Right lobe of liver (tissue), 4 donors: ENCODE data around the gene TRMO.

Source experiments
- POLR2A ChIP-seq: fragments of 450-650 bp; IDR thresholded peaks from one replicate; pipeline ENCODE4 v1.6.1; 2017; ENCODE audit warnings: antibody characterized with exemption, mild to moderate bottlenecking
- TF ChIP-seq, protein P1 (sequence below), 4 donors: fragments of 200-600 bp in 3 of 4; fragments of 450-650 bp in 1 of 4; IDR thresholded peaks; one replicate each; pipeline versions ENCODE4 v1.5.1 to v1.8.0; 2016 to 2022; ENCODE audit warnings: antibody characterized with exemption in 4 of 4, mild to moderate bottlenecking in 2 of 4
- donor health status: DM: no; HTN: no; CAD: no.
- donor health status: DM: no; HTN: no; CAD: no.
- donor health status: DM: no; HTN: yes; CAD: no.

DNA sequence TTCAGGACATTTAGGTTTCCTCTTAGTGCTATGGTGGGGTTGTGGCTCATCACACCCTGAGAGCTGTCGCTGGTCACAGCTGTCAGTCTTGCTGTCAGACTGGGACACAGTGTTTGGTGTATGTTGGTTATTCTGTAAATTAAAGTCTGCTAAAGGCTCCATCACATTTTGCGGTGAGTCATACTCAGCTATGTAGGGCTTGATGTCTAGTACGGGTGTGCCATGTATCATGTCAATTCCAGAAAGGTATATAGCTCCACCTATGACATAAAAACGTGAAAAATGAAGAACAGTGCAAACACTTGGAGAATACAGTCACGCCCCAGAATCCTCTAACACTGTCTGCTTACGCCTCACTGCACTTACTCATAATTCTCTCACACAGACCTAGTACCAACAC is 11.9 kb downstream of the TRMO start:
- TF ChIP-seq, protein P1, sequence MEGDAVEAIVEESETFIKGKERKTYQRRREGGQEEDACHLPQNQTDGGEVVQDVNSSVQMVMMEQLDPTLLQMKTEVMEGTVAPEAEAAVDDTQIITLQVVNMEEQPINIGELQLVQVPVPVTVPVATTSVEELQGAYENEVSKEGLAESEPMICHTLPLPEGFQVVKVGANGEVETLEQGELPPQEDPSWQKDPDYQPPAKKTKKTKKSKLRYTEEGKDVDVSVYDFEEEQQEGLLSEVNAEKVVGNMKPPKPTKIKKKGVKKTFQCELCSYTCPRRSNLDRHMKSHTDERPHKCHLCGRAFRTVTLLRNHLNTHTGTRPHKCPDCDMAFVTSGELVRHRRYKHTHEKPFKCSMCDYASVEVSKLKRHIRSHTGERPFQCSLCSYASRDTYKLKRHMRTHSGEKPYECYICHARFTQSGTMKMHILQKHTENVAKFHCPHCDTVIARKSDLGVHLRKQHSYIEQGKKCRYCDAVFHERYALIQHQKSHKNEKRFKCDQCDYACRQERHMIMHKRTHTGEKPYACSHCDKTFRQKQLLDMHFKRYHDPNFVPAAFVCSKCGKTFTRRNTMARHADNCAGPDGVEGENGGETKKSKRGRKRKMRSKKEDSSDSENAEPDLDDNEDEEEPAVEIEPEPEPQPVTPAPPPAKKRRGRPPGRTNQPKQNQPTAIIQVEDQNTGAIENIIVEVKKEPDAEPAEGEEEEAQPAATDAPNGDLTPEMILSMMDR (IDR thresholded peaks at IDR 0.05): no peak
- TF ChIP-seq POLR2A: no peak
